HL-60/S4 treated with retinoic acid at 250 ng/mL for 4 days and 3 days (cell line): ENCODE results near the gene TANGO2.

Experiments used
- in situ Hi-C: fragments of 300-500 bp; cut with MboI; formaldehyde crosslinking; loops from 2 replicates; pipeline ENCODE4 v1.7.0; 2022; ENCODE audit warnings: low sequenced_read_pairs

Gene TANGO2, protein sequence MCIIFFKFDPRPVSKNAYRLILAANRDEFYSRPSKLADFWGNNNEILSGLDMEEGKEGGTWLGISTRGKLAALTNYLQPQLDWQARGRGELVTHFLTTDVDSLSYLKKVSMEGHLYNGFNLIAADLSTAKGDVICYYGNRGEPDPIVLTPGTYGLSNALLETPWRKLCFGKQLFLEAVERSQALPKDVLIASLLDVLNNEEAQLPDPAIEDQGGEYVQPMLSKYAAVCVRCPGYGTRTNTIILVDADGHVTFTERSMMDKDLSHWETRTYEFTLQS

DNA sequence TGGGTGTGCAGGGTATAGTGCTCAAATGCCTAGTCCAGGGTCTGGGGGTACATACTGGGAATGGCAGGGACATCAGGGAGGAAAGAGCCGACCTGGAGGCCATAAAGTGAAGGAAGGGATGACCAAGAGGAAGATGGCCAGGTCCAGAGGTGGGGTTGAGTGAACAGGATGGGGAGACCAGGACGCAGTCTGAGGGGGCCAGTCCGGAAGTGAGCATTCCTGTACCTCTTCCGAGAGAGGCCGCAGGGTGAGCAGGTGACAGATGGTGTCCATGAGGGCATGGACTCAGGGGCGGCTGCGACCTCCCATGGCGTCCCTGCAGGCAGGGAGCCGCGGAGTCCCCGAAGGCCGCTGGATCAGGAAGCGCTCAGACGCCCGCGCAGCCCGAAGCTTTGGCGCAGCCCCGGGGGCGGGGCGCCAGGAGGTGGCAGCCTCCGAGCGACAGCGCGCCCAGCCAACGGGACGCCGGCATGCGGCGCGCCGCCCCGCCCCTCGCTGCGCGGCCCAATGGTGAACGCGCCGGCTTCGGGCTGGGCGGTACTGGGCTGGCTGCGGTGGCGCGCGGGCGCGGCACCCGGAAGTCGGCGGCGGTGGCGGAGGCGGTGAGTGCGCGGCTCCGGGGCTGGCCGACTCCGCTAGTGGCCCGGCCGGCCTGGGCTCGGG, at the start of gene TANGO2:
Gene TANGO2 (plus strand): TSS at position 578 of the 663 bp plus-strand sequence. CDS start 15,689 bp downstream, outside the sequence.
- in situ Hi-C loops, result no loop called here

- in situ Hi-C loops, result no loop called here
Observed at GRCh38 chr22:19971276-19972124, 49.4 kb upstream of the TANGO2 start.

GRCh38 chr22:19972251-19972650, 48.7 kb upstream of the TANGO2 start:
- in situ Hi-C loops, result no loop called here

DNA sequence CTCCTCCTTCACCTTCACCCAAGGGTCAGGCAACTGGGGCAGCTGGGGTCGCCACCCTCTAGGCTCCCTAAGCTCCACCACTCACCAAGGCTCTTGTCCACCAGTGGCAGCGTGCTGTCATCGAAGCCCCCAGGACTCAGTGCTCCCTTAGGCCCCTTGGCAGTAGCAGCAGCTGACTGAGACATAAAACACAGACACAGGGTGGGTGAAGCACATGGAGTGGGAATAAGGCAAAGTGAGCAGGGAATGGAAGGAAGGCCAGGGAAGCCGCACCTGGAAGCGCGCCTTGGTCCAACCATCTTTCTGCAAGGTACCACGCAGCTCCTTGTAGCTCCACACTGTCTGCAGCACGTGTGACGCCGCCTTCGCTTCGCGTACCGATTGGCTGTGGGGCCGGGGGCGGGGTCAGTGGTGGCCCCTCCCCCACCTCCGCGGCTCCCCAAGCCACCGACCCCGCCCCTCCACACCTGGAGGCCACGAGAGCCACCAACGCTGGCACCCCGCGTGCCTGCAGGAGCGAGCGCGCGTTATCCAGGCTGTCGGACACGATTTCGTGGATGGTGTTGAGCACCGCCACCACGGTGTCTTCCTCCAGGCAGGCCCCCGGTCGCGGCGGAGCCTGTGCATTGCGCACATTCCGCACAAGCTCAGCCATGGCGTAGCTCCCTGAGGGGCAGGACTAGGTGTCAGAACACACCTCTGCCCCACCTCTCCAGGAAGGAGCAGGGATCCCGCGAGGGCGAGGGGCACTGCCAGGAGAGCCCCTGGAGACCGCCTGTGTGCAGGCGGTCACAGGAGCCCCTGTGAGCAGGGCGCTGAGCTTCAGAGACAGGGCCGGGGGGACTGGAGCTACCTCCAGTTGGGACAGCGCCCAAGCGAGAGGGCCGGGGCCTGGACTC, 48.0 kb upstream of the TANGO2 start:
- in situ Hi-C loops, result no loop called here

DNA sequence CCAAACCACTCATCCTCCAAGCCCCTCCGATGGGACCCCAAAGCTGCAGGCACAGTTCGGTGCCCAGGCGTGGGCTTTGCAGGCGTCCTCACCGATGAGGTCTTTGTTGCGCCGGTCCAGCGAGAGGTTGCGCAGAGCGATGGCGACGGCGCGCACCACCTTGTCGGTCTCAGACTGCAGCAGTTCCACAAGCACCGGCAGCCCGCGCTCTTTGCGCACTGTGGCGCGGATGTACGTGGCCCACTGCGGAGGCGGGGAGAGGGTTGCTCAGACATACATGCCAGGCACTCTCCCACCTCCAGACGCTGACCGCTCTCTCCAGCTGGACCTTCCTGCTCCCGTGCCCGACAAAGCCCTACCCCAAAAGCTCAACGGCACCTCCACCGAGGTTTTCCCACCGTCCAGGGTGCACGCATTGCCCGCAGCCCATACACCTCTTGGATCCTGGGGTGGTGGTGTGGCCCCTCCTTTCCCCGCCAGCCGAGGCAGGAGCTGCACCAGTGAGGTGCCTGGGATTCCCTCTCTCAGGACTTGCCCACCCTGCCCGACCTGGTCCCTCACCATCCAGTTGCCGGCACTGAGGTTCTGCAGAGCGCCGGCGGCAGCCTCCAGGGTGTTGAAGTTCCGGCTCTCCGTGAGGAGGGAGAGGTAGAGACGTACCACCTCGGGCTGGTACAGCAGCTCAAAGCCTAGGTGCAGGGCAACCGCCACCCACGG, 47.2 kb upstream of the TANGO2 start:
- in situ Hi-C loops, result no loop called here

GRCh38 chr22:19974268-19974861, 46.5 kb upstream of the TANGO2 start:
- in situ Hi-C loops, result no loop called here

DNA sequence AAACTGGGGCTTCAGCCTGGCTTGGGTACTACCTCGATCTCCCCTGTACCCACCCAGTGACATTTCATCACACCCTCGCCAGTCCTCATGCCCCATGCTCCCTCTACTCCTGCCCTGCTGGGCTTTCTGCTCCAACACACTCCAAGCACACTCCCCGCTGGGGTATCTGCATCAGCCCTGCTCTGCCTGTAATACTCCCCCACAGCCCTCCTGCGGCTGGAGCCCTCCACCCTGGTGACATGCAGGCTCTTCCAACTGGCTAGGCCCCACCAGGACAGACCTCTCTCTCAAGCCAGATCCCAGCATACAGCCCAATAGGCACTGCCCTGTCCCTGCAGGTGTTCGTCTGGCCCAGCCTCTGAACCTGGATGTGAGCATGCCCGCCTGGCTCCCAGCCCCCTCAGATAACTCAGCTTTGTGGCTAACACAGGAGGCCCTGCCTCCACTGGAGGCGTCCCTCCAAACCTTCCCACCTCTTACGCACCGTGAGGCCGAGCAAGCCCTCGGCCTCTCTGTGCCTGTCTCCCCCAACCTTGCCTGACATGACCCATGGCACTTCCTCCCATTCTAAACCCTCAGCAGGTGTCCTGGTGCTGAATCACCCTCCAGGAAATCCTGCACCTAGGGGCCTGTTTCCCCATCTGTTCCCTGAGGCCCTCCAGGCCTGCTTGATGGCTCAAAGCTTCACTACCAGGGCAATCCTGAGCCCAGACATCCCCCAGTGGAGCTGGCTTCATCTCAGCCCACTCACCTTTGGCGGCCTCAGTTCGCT, 45.8 kb upstream of the TANGO2 start:
- in situ Hi-C loops, result no loop called here

- in situ Hi-C loops, result no loop called here
Observed at GRCh38 chr22:19975707-19976035, 45.2 kb upstream of the TANGO2 start.

DNA sequence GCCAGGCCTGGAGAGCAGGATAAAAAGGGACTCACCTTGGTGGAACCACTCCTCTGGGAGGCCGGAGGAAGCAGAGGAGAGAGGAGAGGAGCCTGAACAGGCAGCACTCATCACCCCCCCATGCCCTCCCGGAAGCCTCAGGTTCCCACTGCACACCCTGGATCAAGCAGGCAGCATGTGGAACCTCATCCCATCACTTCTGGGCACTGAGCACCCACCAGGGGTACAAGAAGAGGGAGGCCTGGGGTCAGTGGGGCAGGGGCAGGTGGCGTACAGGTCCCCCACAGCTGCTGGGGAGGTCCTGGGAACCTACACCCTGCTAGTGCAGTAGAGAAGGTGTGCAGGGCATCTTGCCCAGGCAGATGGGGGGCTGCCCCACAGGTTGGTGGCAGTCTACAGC, 44.2 kb upstream of the TANGO2 start:
- in situ Hi-C loops, result no loop called here

DNA sequence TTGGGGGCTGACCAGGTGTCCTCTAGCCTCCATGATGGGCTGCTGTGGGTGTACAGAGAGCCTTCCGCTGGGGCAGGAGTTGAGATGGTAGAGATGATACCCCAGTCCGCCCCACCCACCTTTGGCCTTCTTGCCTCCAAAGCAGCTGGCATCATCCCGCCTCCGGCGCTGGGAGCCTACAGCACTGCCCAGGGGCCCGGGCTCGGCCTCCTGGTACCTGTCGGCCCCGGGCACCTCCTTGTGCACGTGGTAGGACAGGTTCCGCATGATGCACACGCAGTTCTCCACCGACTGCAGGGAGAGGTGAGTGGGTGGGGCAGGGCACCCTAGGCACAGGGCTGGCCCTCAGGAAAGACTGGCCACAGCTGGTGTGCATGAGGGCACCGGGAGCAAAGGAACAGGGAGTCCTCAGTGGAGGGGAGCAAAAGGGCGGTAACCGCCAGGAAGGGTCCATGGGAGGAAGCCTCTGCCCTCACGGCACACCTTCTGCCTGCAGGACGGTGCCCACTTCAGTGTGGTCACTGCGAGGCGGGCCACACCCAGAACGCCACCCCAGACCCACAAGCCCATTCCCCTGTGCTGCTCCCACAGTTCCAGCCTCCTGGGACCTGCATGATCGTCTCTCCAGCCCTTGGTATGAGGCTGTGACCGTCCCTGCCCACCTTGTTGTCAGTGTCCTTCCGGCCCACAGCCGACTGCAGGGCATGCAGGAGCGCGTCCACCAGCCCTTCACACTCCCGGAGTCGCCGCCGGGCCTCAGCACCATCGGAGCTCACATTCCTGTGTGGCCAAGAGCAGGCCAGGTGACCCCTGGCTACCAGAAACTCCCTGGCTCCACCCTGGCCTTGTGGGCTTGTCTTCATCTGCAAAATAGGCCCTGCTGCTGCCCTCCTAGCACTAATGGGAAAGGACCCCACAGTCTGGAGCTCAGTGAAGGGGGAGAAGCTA, 43.3 kb upstream of the TANGO2 start:
- in situ Hi-C loops, result no loop called here

- in situ Hi-C loops, result no loop called here
Observed at GRCh38 chr22:19978748-19979147, 42.2 kb upstream of the TANGO2 start.

GRCh38 chr22:19979712-19980493, 41.0 kb upstream of the TANGO2 start:
- in situ Hi-C loops, result no loop called here

GRCh38 chr22:19980766-19981165, 40.1 kb upstream of the TANGO2 start:
- in situ Hi-C loops, result no loop called here

- in situ Hi-C loops, result no loop called here
Observed at GRCh38 chr22:19981171-19981960, 39.5 kb upstream of the TANGO2 start.

- in situ Hi-C loops, result no loop called here
Observed at GRCh38 chr22:19981961-19982920, 38.7 kb upstream of the TANGO2 start.
